Activated CD4-positive, CD25-positive, alpha-beta regulatory T cell treated with anti-CD3 and anti-CD28 coated beads, Interleukin-2, amount 50 U/mL, for 24 hours (primary cell): ENCODE results near the gene MATK.

ENCODE experiments used
- ATAC-seq, 2 donors: fragments of 150-1000 bp; cut with Tn5 transposase; one replicate each; pipeline ENCODE4 v1.10.0; 2021; ENCODE audit warnings: mild to moderate bottlenecking in 1 of 2, moderate library complexity in 1 of 2

MATK gene

DNA sequence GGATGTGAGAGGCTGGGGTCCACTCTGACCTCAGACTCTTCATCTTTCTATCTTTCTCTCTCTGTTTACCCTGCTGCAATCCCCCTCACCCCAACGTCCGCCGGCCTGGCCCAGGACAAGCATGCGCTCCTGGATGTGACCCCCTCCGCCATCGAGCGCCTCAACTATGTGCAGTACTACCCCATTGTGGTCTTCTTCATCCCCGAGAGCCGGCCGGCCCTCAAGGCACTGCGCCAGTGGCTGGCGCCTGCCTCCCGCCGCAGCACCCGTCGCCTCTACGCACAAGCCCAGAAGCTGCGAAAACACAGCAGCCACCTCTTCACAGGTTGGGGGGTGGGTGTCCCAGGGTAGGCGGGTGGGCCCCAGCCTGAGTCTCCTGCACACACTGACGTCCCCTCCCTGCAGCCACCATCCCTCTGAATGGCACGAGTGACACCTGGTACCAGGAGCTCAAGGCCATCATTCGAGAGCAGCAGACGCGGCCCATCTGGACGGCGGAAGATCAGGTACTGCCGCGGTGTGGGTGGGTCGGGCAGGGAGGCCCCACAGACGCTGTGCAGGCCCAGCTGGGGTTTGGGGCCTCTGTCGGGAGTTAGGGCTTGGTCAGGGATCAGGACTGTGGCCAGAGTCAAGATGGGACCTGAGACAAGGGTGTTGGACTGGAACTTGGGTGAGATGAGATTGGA, 39.7 kb downstream of the MATK start:
- ATAC-seq: no peak

DNA sequence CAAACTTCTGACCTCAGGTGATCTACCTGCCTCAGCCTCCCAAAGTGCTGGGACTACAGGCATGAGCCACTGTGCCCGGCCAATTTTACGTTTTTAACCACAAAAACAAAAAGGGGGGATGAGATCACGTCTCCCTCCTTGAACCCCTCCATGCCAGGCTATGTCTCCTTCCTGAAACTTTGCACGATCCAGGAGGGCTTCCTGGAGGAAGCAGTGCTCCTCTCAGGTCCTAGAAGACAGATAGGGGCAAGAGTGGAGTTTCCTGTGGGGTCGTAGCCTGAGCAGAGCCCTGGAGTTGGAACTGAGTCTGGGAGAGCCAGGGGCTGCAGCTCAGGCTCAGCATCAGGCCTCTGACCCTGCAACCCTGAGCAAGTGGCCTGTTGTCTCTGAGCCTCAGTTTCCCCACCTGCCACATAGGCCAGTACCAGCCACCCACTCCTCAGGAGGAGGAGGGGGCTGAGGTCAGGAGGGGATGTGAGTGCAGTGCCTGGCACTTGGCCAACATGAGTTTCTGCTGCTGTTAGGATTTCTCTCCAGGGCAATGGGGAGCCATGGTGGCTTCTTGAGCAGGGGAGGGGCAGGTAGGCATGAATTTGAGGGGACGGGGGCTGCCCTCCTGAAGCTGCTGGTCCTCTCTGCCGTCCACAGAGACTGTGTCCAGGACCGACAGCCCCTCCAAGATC, 40.7 kb downstream of the MATK start:
- ATAC-seq: no peak

DNA sequence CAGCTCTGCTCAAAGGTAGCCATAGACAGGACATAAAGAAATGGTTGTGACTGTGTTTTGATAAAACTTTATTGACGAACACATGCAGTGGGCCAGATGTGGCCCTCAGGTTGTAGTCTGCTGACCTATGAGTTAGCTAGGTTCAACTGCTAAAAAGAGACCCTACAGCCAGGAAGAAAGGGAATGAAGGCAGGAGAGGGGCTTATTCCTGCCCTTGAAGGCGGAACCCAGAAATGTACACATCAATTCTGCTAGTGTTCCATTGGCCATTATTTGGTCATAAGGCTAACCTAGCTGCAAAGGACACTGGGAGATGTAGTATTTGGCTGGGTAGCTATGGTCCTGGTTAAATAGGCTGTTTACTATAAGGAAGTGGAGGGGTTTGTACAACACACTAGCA, 42.7 kb downstream of the MATK start:
- no peak for ATAC-seq

DNA sequence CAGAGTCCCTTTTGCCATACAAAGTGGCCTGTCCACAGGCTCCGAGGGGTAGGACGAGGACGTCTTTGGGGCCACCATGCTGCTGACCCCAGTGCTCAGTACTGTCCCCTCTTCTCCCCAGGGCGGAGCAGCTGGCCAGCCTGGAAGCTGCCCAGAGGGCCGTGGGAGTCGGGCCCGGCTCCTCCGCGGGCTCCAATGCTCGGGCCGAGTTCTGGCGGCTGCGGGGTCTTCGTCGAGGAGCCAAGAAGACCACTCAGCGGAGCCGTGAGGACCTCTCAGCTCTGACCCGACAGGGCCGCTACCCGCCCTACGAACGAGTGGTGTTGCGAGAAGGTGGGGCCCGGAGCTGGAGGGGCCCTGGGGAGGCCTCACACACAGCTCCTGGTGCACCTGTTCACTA, 45.8 kb downstream of the MATK start:
- no peak for ATAC-seq

DNA sequence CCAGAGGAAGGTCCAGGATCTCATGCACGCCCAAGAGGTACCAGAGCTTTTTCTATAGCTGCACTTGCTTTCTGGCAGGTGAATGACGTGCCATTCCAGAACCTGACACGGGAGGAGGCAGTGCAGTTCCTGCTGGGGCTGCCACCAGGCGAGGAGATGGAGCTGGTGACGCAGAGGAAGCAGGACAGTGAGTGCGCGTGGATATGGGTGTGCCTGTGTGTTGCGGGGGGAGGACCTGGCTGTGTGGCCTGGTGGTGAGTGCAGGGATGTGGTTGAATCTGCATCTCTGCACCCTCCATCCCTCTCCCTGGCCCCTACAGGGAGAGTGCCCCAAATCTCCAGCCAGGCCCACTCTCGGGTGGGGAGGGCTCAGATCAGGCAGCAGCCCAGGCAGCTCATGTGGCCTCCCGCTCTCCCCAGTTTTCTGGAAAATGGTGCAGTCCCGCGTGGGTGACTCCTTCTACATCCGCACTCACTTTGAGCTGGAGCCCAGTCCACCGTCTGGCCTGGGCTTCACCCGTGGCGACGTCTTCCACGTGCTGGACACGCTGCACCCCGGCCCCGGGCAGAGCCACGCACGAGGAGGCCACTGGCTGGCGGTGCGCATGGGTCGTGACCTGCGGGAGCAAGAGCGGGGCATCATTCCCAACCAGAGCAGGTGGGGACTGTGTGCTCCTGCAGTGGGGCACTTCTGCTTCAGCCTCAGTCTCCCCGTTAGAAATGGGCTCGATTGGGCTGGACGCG, 47.5 kb downstream of the MATK start:
- no peak for ATAC-seq

DNA sequence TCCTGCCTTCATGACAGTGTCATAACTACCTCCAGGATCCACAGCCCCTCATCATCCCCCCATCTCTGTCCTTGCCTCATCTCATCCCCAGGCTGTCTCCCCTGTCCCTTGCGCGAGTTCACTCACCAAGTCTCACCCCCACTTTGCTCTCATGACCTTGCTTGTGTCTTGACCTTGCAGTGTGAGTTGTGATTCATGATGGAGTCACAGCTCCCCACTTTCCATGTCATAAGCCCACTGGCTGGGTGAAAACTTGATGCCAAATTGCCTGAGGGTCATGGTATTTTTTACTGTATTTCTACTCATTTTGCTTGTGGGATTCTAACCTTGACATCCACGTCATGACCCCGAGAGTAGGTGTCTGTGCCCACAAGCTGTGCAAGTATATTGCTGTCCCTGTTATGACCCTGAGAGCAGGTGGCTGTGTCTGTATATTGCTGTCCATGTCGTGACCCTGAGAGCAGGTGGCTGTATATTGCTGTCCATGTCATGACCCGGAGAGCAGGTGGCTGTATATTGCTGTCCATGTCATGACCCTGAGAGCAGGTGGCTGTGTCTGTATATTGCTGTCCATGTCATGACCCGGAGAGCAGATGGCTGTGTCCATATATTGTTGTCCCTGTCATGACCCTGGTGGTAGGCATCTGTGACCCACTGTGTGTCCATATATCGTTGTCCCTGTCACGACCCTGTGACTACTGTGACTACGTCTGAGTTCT, 48.5 kb downstream of the MATK start:
- ATAC-seq: peak in 1 of 2 donors; percentile 33

DNA sequence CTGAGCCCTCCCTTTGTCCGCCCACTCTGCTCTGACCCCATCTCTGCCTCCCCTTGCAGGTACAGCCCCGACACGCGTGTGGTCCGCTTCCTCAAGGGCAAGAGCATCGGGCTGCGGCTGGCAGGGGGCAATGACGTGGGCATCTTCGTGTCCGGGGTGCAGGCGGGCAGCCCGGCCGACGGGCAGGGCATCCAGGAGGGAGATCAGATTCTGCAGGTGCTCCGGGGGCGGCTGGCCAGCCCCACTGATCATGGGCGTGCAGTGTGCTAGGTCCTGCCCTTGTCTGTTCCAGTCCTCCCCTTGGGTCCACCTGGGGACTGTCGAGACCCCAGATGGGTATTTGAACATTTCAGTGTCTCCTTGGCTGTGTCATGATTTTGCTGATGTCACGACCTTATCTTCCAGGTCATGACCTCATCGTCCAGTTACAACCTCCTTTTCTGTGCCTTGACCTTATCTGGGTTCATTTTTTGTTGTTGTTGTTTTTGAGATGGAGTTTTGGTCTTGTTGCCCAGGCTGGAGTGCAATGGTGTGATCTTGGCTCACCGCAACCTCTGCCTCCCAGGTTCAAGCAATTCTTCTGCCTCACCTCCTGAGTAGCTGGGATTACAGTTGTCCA, 50.0 kb downstream of the MATK start:
- no peak for ATAC-seq

DNA sequence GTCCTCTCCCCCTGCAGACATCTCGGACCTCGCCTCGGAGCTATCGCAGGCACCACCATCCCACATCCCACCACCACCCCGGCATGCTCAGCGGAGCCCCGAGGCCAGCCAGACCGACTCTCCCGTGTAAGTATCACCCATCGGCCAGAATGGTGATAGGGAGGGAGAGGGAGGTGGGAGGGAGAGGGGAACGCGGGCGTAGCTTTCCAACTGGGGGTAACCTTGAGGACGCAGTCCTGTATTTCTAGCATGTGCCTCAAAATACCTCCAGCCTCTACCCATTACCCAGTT, 51.9 kb downstream of the MATK start:
- no peak for ATAC-seq

DNA sequence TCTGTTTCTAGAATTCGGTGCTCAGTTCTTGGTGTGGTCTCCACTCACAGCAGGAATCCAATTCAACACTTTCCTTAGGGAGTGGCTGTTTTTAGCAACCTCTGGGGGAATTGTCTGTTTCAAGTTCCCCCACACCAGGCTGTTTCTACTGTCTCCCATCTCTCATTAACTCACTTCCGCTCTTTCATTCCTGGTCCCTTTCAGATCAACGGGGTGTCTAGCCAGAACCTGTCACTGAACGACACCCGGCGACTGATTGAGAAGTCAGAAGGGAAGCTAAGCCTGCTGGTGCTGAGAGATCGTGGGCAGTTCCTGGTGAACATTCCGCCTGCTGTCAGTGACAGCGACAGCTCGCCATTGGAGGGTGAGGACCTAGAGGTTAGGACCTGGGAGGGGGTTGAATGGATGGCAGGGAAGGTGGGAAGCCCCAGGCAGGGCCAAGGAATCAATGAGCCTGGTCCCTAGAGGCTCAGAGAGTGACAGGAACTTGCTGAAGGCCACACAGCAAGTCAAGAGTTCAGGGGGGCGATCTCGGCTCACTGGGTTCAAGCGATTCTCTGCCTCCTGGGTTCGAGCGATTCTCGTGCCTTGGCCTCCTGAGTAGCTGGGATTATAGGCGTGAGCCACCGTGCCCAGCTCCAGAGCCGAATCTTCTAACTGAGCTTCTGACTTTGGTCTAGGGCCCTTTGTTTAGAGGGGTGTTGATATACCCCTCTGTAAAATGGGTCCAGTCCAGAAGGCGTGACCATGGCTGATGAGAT, 52.5 kb downstream of the MATK start:
- ATAC-seq: no peak

DNA sequence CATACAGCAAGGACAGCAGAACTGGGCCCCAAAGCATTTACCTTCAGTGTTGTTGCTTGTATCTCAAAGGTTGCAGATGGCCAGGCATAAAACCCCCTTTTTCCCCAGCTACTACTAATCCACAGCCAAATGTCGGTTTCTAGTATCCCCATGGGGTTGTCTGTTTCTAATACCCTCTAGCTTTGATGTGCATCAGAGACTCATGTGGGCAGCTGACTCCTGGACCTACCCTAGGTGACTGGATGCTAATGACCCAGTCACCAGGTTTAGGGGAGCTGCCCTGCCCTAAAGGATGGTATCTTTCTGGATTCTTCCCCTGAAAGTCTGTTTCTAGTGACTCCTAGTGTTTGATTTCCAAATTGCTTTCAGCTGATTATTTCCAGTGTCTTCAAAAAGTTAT, 54.1 kb downstream of the MATK start:
- no peak for ATAC-seq

DNA sequence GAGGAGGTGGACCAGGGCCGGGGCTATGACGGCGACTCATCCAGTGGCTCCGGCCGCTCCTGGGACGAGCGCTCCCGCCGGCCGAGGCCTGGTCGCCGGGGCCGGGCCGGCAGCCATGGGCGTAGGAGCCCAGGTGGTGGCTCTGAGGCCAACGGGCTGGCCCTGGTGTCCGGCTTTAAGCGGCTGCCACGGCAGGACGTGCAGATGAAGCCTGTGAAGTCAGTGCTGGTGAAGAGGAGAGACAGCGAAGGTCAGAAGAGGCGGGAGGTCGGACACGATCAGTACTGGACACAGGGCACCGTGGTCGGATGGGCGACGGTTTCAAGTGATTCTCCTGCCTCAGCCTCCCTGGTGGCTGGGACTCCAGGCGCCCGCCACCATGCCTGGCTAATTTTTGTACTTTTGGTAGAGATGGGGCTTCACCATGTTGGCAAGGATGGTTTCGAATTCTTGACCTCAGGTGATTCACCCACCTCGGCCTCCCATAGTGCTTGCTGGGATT, 55.7 kb downstream of the MATK start:
- ATAC-seq: no peak
